K562 (cell line): ENCODE measurements around the gene TEX264. TPM values are rescaled to one million over a fixed set of nuclear protein-coding genes. Genes with fewer than 3 reads are reported as not detected.

Experiments used
- ATAC-seq: fragments of 200-7000 bp; cut with Tn5 transposase; 3 replicates; pipeline ENCODE4 v1.9.1; 2020; ENCODE audit warnings: moderate library complexity
- Bru-seq: library from RNA; stranded (reverse); fragments of 400-500 nt; gene quantifications from one replicate; lab custom pipeline; 2021; lab: Mats Ljungman, UMichigan
- BruChase-seq, 2 experiments: library from RNA; stranded (reverse); fragments of 400-500 nt; gene quantifications; one replicate each; lab custom pipeline; 2021; lab: Mats Ljungman, UMichigan
- BruUV-seq: library from RNA; stranded (reverse); fragments of 400-500 nt; replicated peaks from 2 replicates; lab custom pipeline; 2021; lab: Mats Ljungman, UMichigan
- CTCF ChIA-PET: fragments of 300-600 bp; formaldehyde crosslinking; extraction: SDS; loops from one replicate; lab custom pipeline; 2021; ENCODE audit warnings: low intra/inter-chr PET ratio; lab: Yijun Ruan, JAX
- POLR2A ChIA-PET: fragments of 300-600, 350-650 bp; sonication (Branson Sonifier 250); formaldehyde crosslinking; extraction: SDS; loops from one replicate; lab custom pipeline; 2021; ENCODE audit warnings: antibody characterized with exemption, inconsistent platforms; lab: Yijun Ruan, JAX
- DNase-seq, 4 experiments: peaks; one replicate each; pipeline versions ENCODE4 v3.0.0 to v3.0.0-alpha.2; 2011 to 2018; ENCODE audit warnings: low spot score in 3 of 4, mixed read lengths in 3 of 4; ENCODE audit errors: extremely low read depth in 1 of 4
- FAIRE-seq: peaks from 2 replicates; lab custom pipeline; 2011; peaks lifted over from hg19 to GRCh38; lab: Jason Lieb, UNC
- H2AFZ ChIP-seq: 2 replicates; pipeline ENCODE4 v1.6.0; 2011; ENCODE audit warnings: low read depth, low read length, control low read depth, inconsistent platforms
- H3K27ac ChIP-seq: fragments of 200-600 bp; 3 replicates; pipeline ENCODE4 v1.8.0; 2011; ENCODE audit warnings: low read depth, mild to moderate bottlenecking, control low read depth, inconsistent platforms, low read length, moderate library complexity, mixed read lengths; ENCODE audit errors: extremely low read depth
- H3K27me3 ChIP-seq, 2 experiments: fragments of 300-600 bp in 1 of 2; 2 replicates in 1 of 2; 3 replicates in 1 of 2; pipeline versions ENCODE4 v1.6.0 to v1.8.0; 2011; ENCODE audit warnings: inconsistent platforms in 2 of 2, low read length in 2 of 2, mild to moderate bottlenecking in 1 of 2, mixed read lengths in 1 of 2, moderate library complexity in 1 of 2; ENCODE audit not compliant: control insufficient read depth in 2 of 2, insufficient read depth in 2 of 2
- H3K36me3 ChIP-seq: fragments of 300-600 bp; 3 replicates; pipeline ENCODE4 v1.8.0; 2011; ENCODE audit warnings: mild to moderate bottlenecking, low read length, inconsistent platforms; ENCODE audit not compliant: control insufficient read depth, insufficient read depth
- H3K4me1 ChIP-seq, 2 experiments: fragments of 200-600 bp in 1 of 2; replicated peaks in 1 of 2; 2 replicates in 1 of 2; 3 replicates in 1 of 2; pipeline versions ENCODE4 v1.5.1 to v1.8.0; 2011; ENCODE audit warnings: inconsistent platforms in 2 of 2, low read length in 2 of 2, mild to moderate bottlenecking in 1 of 2, mixed read lengths in 1 of 2, moderate library complexity in 1 of 2; ENCODE audit not compliant: control insufficient read depth in 2 of 2, insufficient read depth in 2 of 2
- H3K4me2 ChIP-seq: 2 replicates; pipeline ENCODE4 v1.6.1; 2011; ENCODE audit warnings: low read length, control low read depth, inconsistent platforms, mixed read lengths; ENCODE audit not compliant: insufficient read depth
- H3K4me3 ChIP-seq: fragments of 200-600 bp; sonication (generic), shearing (Covaris generic); 2 replicates; pipeline ENCODE4 v1.5.1; 2016; ENCODE audit warnings: control low read depth, inconsistent platforms
- H3K79me2 ChIP-seq: fragments of 200-600 bp; 3 replicates; pipeline ENCODE4 v1.8.0; 2011; ENCODE audit warnings: low read length, inconsistent platforms; ENCODE audit not compliant: control insufficient read depth, insufficient read depth
- H3K9ac ChIP-seq, 2 experiments: 2 replicates each; pipeline versions ENCODE4 v1.6.0 to v1.6.1; 2011; ENCODE audit warnings: low read depth in 2 of 2, low read length in 2 of 2, control low read depth in 1 of 2, inconsistent platforms in 1 of 2, mild to moderate bottlenecking in 1 of 2, mixed read lengths in 1 of 2; ENCODE audit not compliant: insufficient read depth in 1 of 2
- H3K9me1 ChIP-seq: one replicate; pipeline ENCODE4 v1.6.0; 2011; ENCODE audit warnings: inconsistent platforms, mild to moderate bottlenecking, low read length, moderate library complexity; ENCODE audit not compliant: control insufficient read depth, insufficient read depth
- H3K9me3 ChIP-seq: replicated peaks from 2 replicates; pipeline ENCODE4 v1.5.1; 2011; ENCODE audit warnings: low read depth, low read length, inconsistent platforms; ENCODE audit not compliant: control insufficient read depth, insufficient read depth
- H4K20me1 ChIP-seq: replicated peaks from 2 replicates; pipeline ENCODE4 v1.6.1; 2011; ENCODE audit warnings: low read length, inconsistent platforms, mixed read lengths; ENCODE audit not compliant: control insufficient read depth, insufficient read depth
- BMI1 ChIP-seq: fragments of 150-350 bp; IDR thresholded peaks from 2 replicates; pipeline ENCODE4 v1.6.1; 2014; ENCODE audit warnings: low read length
- CBX1 ChIP-seq: sonication (generic); IDR thresholded peaks from 2 replicates; pipeline ENCODE4 v1.6.1; 2016; ENCODE audit warnings: antibody characterized with exemption, low read depth, mild to moderate bottlenecking
- HNRNPUL1 ChIP-seq: fragments of 200-400 bp; formaldehyde crosslinking; IDR thresholded peaks from 2 replicates; pipeline ENCODE4 v1.6.1; 2017; ENCODE audit warnings: low read length
- KLF13 ChIP-seq: fragments of 450-650 bp; IDR thresholded peaks from 2 replicates; pipeline ENCODE4 v1.6.1; 2016; ENCODE audit warnings: missing genetic modification characterization, low read depth, mild to moderate bottlenecking, missing compliant biosample characterization, moderate library complexity, borderline replicate concordance
- NONO ChIP-seq, 2 experiments: fragments of 200-400 bp in 1 of 2; fragments of 450-650 bp in 1 of 2; formaldehyde crosslinking in 1 of 2; IDR thresholded peaks; 2 replicates each; pipeline ENCODE4 v1.6.1; 2017; ENCODE audit warnings: low read depth in 2 of 2, mild to moderate bottlenecking in 2 of 2, moderate library complexity in 2 of 2, low read length in 1 of 2
- PHF8 ChIP-seq: fragments of 200-600 bp; sonication (generic); IDR thresholded peaks from 2 replicates; pipeline ENCODE4 v1.6.1; 2012; ENCODE audit warnings: mixed run types, mild to moderate bottlenecking, inconsistent platforms, low read length, moderate library complexity, borderline replicate concordance
- SUPT5H ChIP-seq: fragments of 450-650 bp; IDR thresholded peaks from 2 replicates; pipeline ENCODE4 v1.6.1; 2016
- TAF1 ChIP-seq: IDR thresholded peaks from 2 replicates; pipeline ENCODE4 v1.6.1; 2011; ENCODE audit warnings: mild to moderate bottlenecking, low read length, moderate library complexity; ENCODE audit not compliant: insufficient read depth, control insufficient read depth, severe bottlenecking; ENCODE audit errors: extremely low read depth
- ZKSCAN1 ChIP-seq: fragments of 150-350 bp; IDR thresholded peaks from 2 replicates; pipeline ENCODE4 v1.6.1; 2016; ENCODE audit warnings: low read depth, low read length
- ZNF76 ChIP-seq: fragments of 250-450 bp; sonication (Bioruptor Pico); IDR thresholded peaks from 2 replicates; pipeline ENCODE4 v1.4.0; 2020; ENCODE audit warnings: mild to moderate bottlenecking, moderate library complexity, borderline replicate concordance
- WGBS: fragments of 100-300 bp; shearing (Covaris generic); methylation state at CpG from one replicate; pipeline ENCODE4 v1.1.6; 2016; ENCODE audit warnings: low coverage, mixed read lengths; ENCODE audit not compliant: insufficient coverage; ENCODE audit errors: missing lambda C conversion rate; 5-methylcytosine and 5-hydroxymethylcytosine counted together
- in situ Hi-C: fragments of 300-500 bp; cut with MboI; formaldehyde crosslinking; loops from 4 replicates; pipeline ENCODE4 v1.15.0; 2018; ENCODE audit warnings: inconsistent platforms, mixed read lengths
- intact Hi-C: fragments of 100-400 bp; cut with micrococcal nuclease; formaldehyde crosslinking; loops from 2 replicates; pipeline ENCODE4 v1.14.2; 2022
- long read RNA-seq, 3 experiments: library from polyadenylated mRNA in 2 of 3; library from RNA in 1 of 3; unstranded in 2 of 3; stranded (forward) in 1 of 3; transcript quantifications; one replicate each; pipeline ENCODE4 v2.0.0, GENCODE V29; 2019 to 2022
- polyA minus RNA-seq, 3 experiments: library from RNA; depleted of rRNA, polyadenylated mRNA; stranded (reverse); fragments of >200 nt; gene quantifications; 2 replicates each; pipeline ENCODE4 v1.2.3, GENCODE V29; 2011
- polyA plus RNA-seq, 8 experiments: library from polyadenylated mRNA; depleted of rRNA in 4 of 8; stranded (reverse) in 5 of 8; unstranded in 3 of 8; fragments of >200 nt; fragmentation: Nextera tagmentation in 2 of 8; fragmentation: Illumina TruSeq in 1 of 8; extraction: Ambion mirVana in 2 of 8; extraction: Trizol in 1 of 8; gene quantifications; 2 replicates each; pipeline versions ENCODE4 v1.2.1 to v1.2.3, GENCODE V29; 2011 to 2014; ENCODE audit warnings: inconsistent platforms in 1 of 8, missing spikeins in 1 of 8
- total RNA-seq, 7 experiments: library from RNA; depleted of rRNA in 6 of 7; stranded (reverse); fragments of >200 nt in 6 of 7; fragmentation: Illumina TruSeq in 2 of 7; extraction: Trizol in 2 of 7; gene quantifications; 2 replicates each; pipeline versions ENCODE4 v1.2.1 to v1.2.3, GENCODE V29; 2011 to 2021; ENCODE audit warnings: low replicate concordance in 1 of 7
- TF ChIP-seq, protein P1 (sequence below): conservative IDR thresholded peaks from 2 replicates; pipeline ENCODE4 v1.6.1; 2011; ENCODE audit warnings: low read depth, mild to moderate bottlenecking, low read length; ENCODE audit not compliant: control insufficient read depth

Gene TEX264, protein sequence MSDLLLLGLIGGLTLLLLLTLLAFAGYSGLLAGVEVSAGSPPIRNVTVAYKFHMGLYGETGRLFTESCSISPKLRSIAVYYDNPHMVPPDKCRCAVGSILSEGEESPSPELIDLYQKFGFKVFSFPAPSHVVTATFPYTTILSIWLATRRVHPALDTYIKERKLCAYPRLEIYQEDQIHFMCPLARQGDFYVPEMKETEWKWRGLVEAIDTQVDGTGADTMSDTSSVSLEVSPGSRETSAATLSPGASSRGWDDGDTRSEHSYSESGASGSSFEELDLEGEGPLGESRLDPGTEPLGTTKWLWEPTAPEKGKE
- 12.5 and 39.2 TPM in 2 replicates for total RNA-seq (2011; cell fraction: chromatin; rRNA removed; ENCODE audit: low replicate concordance)
- 61.0 and 67.0 TPM in 2 replicates for total RNA-seq (2011; cell fraction: nucleolus; rRNA removed)
- total RNA-seq (2011; cell fraction: nucleoplasm; rRNA removed) = 35.3 and 41.1 TPM in 2 replicates
- total RNA-seq (2014; rRNA removed) (31.0 and 42.5 TPM in 2 replicates), total RNA-seq (2014; rRNA removed; fragmentation: Illumina TruSeq; extraction: Trizol) (19.8 and 25.4 TPM in 2 replicates), total RNA-seq (2015; rRNA removed; fragmentation: Illumina TruSeq; extraction: Trizol) (31.3 and 34.7 TPM in 2 replicates), total RNA-seq (2021) (29.5 and 32.1 TPM in 2 replicates), polyA plus RNA-seq (2011; rRNA removed) (31.3 and 35.8 TPM in 2 replicates), polyA plus RNA-seq (2014; fragmentation: Illumina TruSeq; extraction: Trizol) (44.4 and 47.0 TPM in 2 replicates), polyA plus RNA-seq (2014; fragmentation: Nextera tagmentation; extraction: Ambion mirVana) (10 to 100 TPM in 1 of 2 experiments, 1 to 10 TPM in 1; 4.1 to 20.2 TPM), polyA plus RNA-seq (2014; rRNA removed) (30.1 and 34.9 TPM in 2 replicates), polyA minus RNA-seq (2011; rRNA and poly(A)+ RNA removed) (35.9 and 38.8 TPM in 2 replicates), Bru-seq, nascent RNA (percentile 66 among the genes with signal in this experiment), BruChase-seq, experiment 1, labeled RNA remaining after a 2-hour chase (percentile 56 among the genes with signal in this experiment), BruChase-seq, experiment 2, labeled RNA remaining after a 6-hour chase (percentile 54 among the genes with signal in this experiment)
- polyA plus RNA-seq (2011; cell fraction: cytosol; rRNA removed) = 83.8 and 104 TPM in 2 replicates
- polyA plus RNA-seq (2011; cell fraction: nucleus; rRNA removed) = 35.5 and 49.7 TPM in 2 replicates
- polyA plus RNA-seq (2012) = 26.9 and 37.0 TPM in 2 replicates
- 16.5 and 17.7 TPM in 2 replicates for polyA minus RNA-seq (2011; cell fraction: cytosol; rRNA and poly(A)+ RNA removed)
- 12.3 and 17.1 TPM in 2 replicates for polyA minus RNA-seq (2011; cell fraction: nucleus; rRNA and poly(A)+ RNA removed)
- long read RNA-seq, experiment 1, transcript TEX264-213 (4 exons, 800 nt) = minor isoform, 6 of 92 reads
- long read RNA-seq, experiment 1, transcript TEX264-201 (5 exons, 1,340 nt) = major isoform, 27 of 92 reads
- long read RNA-seq, experiment 1, partial matches to known transcripts = 12 of 92 reads
- long read RNA-seq, experiment 1, other reads (novel, unspliced or antisense) = 41 of 92 reads
- long read RNA-seq, experiment 2, transcript TEX264-201 (5 exons, 1,340 nt) = major isoform, 17 of 38 reads
- long read RNA-seq, experiment 2, partial matches to known transcripts = 7 of 38 reads
- long read RNA-seq, experiment 2, other reads (novel, unspliced or antisense) = 8 of 38 reads
- long read RNA-seq, experiment 3, transcript TEX264-213 (4 exons, 800 nt) = minor isoform, 5 of 50 reads
- long read RNA-seq, experiment 3, transcript TEX264-201 (5 exons, 1,340 nt) = major isoform, 26 of 50 reads
- long read RNA-seq, experiment 3, partial matches to known transcripts = 3 of 50 reads
- long read RNA-seq, experiment 3, other reads (novel, unspliced or antisense) = 11 of 50 reads

DNA sequence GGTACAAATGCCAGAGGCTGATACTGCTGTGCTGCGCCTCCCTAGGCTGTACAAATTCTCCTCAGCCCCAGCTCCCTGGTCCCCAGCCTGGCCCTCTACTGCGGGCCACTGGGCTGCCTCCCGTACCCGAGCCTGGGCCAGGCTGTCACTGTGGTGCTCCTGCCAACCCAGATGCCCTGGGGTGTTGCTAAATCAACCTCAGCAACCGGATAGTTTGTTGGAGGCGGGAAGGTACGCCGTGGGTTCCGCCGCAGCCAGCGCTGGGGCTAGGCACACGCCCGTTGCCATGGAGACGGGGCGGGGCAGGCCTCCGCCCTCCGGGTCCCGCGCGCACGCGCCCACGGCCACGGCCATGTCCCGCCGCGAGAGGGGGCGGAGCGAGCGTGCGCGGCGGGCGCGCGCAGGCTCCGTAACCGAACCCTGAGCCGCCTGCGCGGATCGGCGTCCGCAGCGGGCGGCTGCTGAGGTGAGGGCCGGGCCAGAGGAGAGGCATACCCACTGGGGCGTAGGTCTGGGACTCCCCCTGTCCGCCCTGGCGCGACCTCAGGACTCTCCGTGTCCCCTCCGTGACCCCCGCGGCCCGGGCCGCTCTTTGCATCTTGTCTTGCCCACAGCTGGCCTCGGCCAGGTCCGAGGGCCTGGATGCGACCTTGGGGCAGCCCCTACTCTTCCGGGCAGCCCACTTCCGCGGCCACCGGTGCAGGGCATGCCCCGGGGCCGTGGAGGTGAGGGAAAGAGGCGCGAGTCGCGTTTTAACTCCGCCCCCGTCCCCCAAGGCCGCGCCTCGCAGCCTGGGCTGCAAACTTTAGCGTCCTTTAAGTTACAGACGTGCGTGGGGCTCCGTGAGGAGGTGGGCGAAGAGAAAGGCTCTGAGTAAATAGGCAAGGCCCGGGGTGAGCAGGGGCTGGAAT lies at the start of gene TEX264:
TSS of gene TEX264 (plus strand) at position 430 of the 911 bp plus-strand sequence. CDS start 3,053 bp downstream, outside the sequence.
- Histone ChIP-seq H3K4me1 (peaks cover 21 to 26% of the 10 kb centered on the region in 2 experiments; a peak in 4 of 5 replicates), H3K27ac (peak within 1 kb of the TSS; percentile 88), H3K27me3 (no peaks in the 10 kb centered on the region), H3K9me1 (no peaks in the 10 kb centered on the region), H3K9me3 (no peaks in the 10 kb centered on the region), H3K4me3 (peak within 1 kb of the TSS; percentile 83), H4K20me1 (no peaks in the 10 kb centered on the region), H3K9ac (peak within 1 kb of the TSS; percentile 87 to 98), H3K4me2 (peak within 1 kb of the TSS; percentile 83), H3K36me3 (0 out of 3 replicates have a peak, but pooled peaks cover 7% of the 10 kb centered on the region), H3K79me2 (peaks cover 10% of the 10 kb centered on the region; the same call in 2 of the 3 replicates), H2AFZ (peak within 1 kb of the TSS; percentile 77)
- in situ Hi-C loops (no loop called here), intact Hi-C loops (no loop called here)
- under 1% methylated on average over 29 of the region's 81 CpGs for WGBS
- FAIRE-seq (peak; percentile 75), DNase-seq (peak; percentile 90 to 98 (median 97)), ATAC-seq (peak; percentile 90)
- POLR2A ChIA-PET = interaction anchor here (0.6 to 2.8 kb wide), 6 partner anchors 10 to 1055 kb away, joined by 3 to 19 read pairs (median 3); no protein-coding TSS in a partner anchor
- CTCF ChIA-PET = interaction anchor here (0.5 kb wide), 1 partner anchor 171 kb away, joined by 5 read pairs; no protein-coding TSS in a partner anchor
- BruUV-seq = TSS peak; percentile 49
- TF ChIP-seq, protein P1, sequence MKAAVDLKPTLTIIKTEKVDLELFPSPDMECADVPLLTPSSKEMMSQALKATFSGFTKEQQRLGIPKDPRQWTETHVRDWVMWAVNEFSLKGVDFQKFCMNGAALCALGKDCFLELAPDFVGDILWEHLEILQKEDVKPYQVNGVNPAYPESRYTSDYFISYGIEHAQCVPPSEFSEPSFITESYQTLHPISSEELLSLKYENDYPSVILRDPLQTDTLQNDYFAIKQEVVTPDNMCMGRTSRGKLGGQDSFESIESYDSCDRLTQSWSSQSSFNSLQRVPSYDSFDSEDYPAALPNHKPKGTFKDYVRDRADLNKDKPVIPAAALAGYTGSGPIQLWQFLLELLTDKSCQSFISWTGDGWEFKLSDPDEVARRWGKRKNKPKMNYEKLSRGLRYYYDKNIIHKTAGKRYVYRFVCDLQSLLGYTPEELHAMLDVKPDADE = 0 out of 2 replicates have a peak, but pooled peaks have one; percentile 46
- TF ChIP-seq TAF1 (peak; percentile 70), SUPT5H (peak; percentile 79), KLF13 (0 out of 2 replicates have a peak, but pooled peaks have one; percentile 33), PHF8 (peak; percentile 89; the same call in 1 of the 2 replicates), ZNF76 (CRISPR knock-in tag) (0 out of 2 replicates have a peak, but pooled peaks have one; percentile 9), CBX1 (peak; percentile 40; the same call in 1 of the 2 replicates), NONO (IDR thresholded peaks at IDR 0.05; ENCODE audit: low read depth in 2 of 2, low read length in 1 of 2) (peak in 1 of 2 experiments; percentile 15; a peak in 1 of 4 replicates), BMI1 (0 out of 2 replicates have a peak, but pooled peaks have one; percentile 52), ZKSCAN1 (no peak), HNRNPUL1 (no peak)
